Activated B cell treated with CpG ODN at 0.5 μM for 24 hours (primary cell): ENCODE data around the gene LIN54. TPM values are rescaled to one million over a fixed set of nuclear protein-coding genes. Genes with fewer than 3 reads are reported as not detected.
"Not testable (repeated sequence)": the region's sequence is repeated elsewhere in the genome, so short reads cannot be mapped to it uniquely, and the experiment has no call there.

Source experiments
- ATAC-seq: fragments of 200-7000 bp; cut with Tn5 transposase; one replicate; pipeline ENCODE4 v1.10.0; 2021; ENCODE audit warnings: low read depth, mild to moderate bottlenecking, moderate library complexity
- CTCF ChIA-PET: fragments of 350-600 bp; sonication (Branson Sonifier 250); formaldehyde crosslinking; loops from one replicate; lab custom pipeline; 2021; ENCODE audit warnings: antibody characterized with exemption; lab: Charles Lee
- POLR2A ChIA-PET: fragments of 350-600 bp; sonication (Branson Sonifier 250); formaldehyde crosslinking; loops from one replicate; lab custom pipeline; 2021; ENCODE audit warnings: antibody characterized with exemption; lab: Charles Lee
- DNase-seq: peaks from one replicate; pipeline ENCODE4 v3.0.0; 2022
- H3K27ac Mint-ChIP-seq: one replicate; pipeline ENCODE4 v1.8.0; 2020; ENCODE audit warnings: mixed read lengths
- H3K27me3 Mint-ChIP-seq: one replicate; pipeline ENCODE4 v1.8.0; 2021; ENCODE audit warnings: mixed read lengths
- H3K36me3 Mint-ChIP-seq: one replicate; pipeline ENCODE4 v1.8.0; 2021; ENCODE audit warnings: low read depth, mixed read lengths
- H3K4me1 Mint-ChIP-seq: one replicate; pipeline ENCODE4 v1.8.0; 2021; ENCODE audit warnings: mixed read lengths
- H3K4me3 Mint-ChIP-seq: one replicate; pipeline ENCODE4 v1.8.0; 2020; ENCODE audit warnings: mild to moderate bottlenecking, mixed read lengths
- H3K9me3 Mint-ChIP-seq: one replicate; pipeline ENCODE4 v1.8.0; 2020; ENCODE audit warnings: mixed read lengths
- CTCF ChIP-seq: fragments of 200-600 bp; IDR thresholded peaks from one replicate; pipeline ENCODE4 v1.8.0; 2022; ENCODE audit warnings: antibody characterized with exemption, mild to moderate bottlenecking
- intact Hi-C: fragments of 100-400 bp; cut with micrococcal nuclease; formaldehyde crosslinking; loops from one replicate; pipeline ENCODE4 v1.15.1; 2024
- total RNA-seq: library from RNA; stranded (reverse); gene quantifications from 2 replicates; pipeline ENCODE4 v1.2.3, GENCODE V29; 2022

The LIN54 gene
- total RNA-seq, 1 donor from 2014 or later = 12.1 TPM

- no peak for TF ChIP-seq CTCF
- ChIA-PET POLR2A (interaction anchor here (0.6 kb wide), 1 partner anchor 539 kb away, joined by 3 read pairs; no protein-coding TSS in a partner anchor), CTCF (no interaction called here)
- Mint-ChIP-seq H3K27ac (no peak overlapping the region), H3K27me3 (no peaks in the 10 kb centered on the region), H3K4me3 (no peak overlapping the region), H3K36me3 (peaks cover 22% of the 10 kb centered on the region), H3K9me3 (no peaks in the 10 kb centered on the region), H3K4me1 (no peaks in the 10 kb centered on the region)
- intact Hi-C loops = no loop called here
- DNase-seq (no peak), ATAC-seq (no peak)
These were observed 88.8 kb downstream of the LIN54 start for GRCh38 chr4:82921795-82922194.

- Mint-ChIP-seq H3K36me3 (peaks cover 23% of the 10 kb centered on the region), H3K9me3 (no peaks in the 10 kb centered on the region), H3K27me3 (no peaks in the 10 kb centered on the region), H3K27ac (no peak overlapping the region), H3K4me1 (no peaks in the 10 kb centered on the region), H3K4me3 (no peak overlapping the region)
- POLR2A ChIA-PET = no interaction called here
- DNase-seq (no peak), ATAC-seq (no peak)
- CTCF ChIA-PET = no interaction called here
- TF ChIP-seq CTCF = no peak
- intact Hi-C loops = no loop called here
These were observed 91.2 kb downstream of the LIN54 start for GRCh38 chr4:82919386-82919785.

- DNase-seq (no peak), ATAC-seq (no peak)
- no peaks in the 10 kb centered on the region for H3K9me3 Mint-ChIP-seq
- intact Hi-C loops = no loop called here
- H3K27me3 Mint-ChIP-seq = no peaks in the 10 kb centered on the region
- H3K4me1 Mint-ChIP-seq = no peaks in the 10 kb centered on the region
- ChIA-PET POLR2A (no interaction called here), CTCF (no interaction called here)
- no peak overlapping the region for H3K27ac Mint-ChIP-seq
- H3K36me3 Mint-ChIP-seq = peaks cover 28% of the 10 kb centered on the region
- no peak for TF ChIP-seq CTCF
- no peak overlapping the region for H3K4me3 Mint-ChIP-seq
These were observed 92.5 kb downstream of the LIN54 start for GRCh38 chr4:82918091-82918490.

- ATAC-seq, POLR2A ChIA-PET, intact Hi-C loops, H3K27me3 Mint-ChIP-seq, CTCF ChIA-PET, H3K4me1 Mint-ChIP-seq, H3K9me3 Mint-ChIP-seq, H3K27ac Mint-ChIP-seq, DNase-seq, H3K4me3 Mint-ChIP-seq: not testable (repeated sequence)
- H3K36me3 Mint-ChIP-seq = peaks cover 48% of the 10 kb centered on the region
These were observed 96.7 kb downstream of the LIN54 start for GRCh38 chr4:82913968-82914367.

GRCh38 chr4:82913305-82913704 lies 97.3 kb downstream of the LIN54 start:
- intact Hi-C loops = no loop called here
- ATAC-seq = no peak
- CTCF ChIA-PET = no interaction called here

More at GRCh38 chr4:82913305-82913704, 97.3 kb downstream of the LIN54 start:
- H3K4me3 Mint-ChIP-seq = no peak overlapping the region
- no peaks in the 10 kb centered on the region for H3K4me1 Mint-ChIP-seq
- DNase-seq = no peak
- no peaks in the 10 kb centered on the region for H3K9me3 Mint-ChIP-seq
- H3K27me3 Mint-ChIP-seq = no peaks in the 10 kb centered on the region
- POLR2A ChIA-PET = no interaction called here
- H3K27ac Mint-ChIP-seq = no peak overlapping the region
- H3K36me3 Mint-ChIP-seq = peaks cover 47% of the 10 kb centered on the region
- TF ChIP-seq CTCF = no peak
